K562 (cell line): ENCODE data around the gene TGFB2. TPM values are rescaled to one million over a fixed set of nuclear protein-coding genes. Genes with fewer than 3 reads are reported as not detected.

ENCODE experiments used
- CREB3 ChIP-seq: fragments of 450-650 bp; conservative IDR thresholded peaks from 2 replicates; pipeline ENCODE4 v1.6.1; 2016; ENCODE audit warnings: missing genetic modification characterization, low read depth, mild to moderate bottlenecking, missing compliant biosample characterization, moderate library complexity
- DPF2 ChIP-seq: fragments of 450-650 bp; IDR thresholded peaks from 2 replicates; pipeline ENCODE4 v1.6.1; 2016
- GMEB1 ChIP-seq: fragments of 250-450 bp; sonication (Bioruptor Pico); IDR thresholded peaks from 2 replicates; pipeline ENCODE4 v1.4.0; 2020; ENCODE audit warnings: mild to moderate bottlenecking
- NCOA4 ChIP-seq: fragments of 450-650 bp; IDR thresholded peaks from 2 replicates; pipeline ENCODE4 v1.6.1; 2018; ENCODE audit warnings: mild to moderate bottlenecking; ENCODE audit not compliant: partially characterized antibody
- NFYB ChIP-seq: IDR thresholded peaks from 2 replicates; pipeline ENCODE4 v1.6.1; 2011; ENCODE audit warnings: mild to moderate bottlenecking, moderate library complexity; ENCODE audit not compliant: insufficient read length; ENCODE audit errors: extremely low read depth
- NR2C2 ChIP-seq, 2 experiments: fragments of 200-800 bp in 1 of 2; sonication (Bioruptor generic) in 1 of 2; sonication (generic) in 1 of 2; formaldehyde crosslinking in 1 of 2; IDR thresholded peaks; 2 replicates each; pipeline versions ENCODE4 v1.6.1 to v1.8.0; 2016 to 2022; ENCODE audit warnings: mild to moderate bottlenecking in 1 of 2, missing compliant biosample characterization in 1 of 2, missing genetic modification characterization in 1 of 2, missing genetic modification reagents in 1 of 2
- POLR2B ChIP-seq: fragments of 450-650 bp; IDR thresholded peaks from 2 replicates; pipeline ENCODE4 v1.6.1; 2018; ENCODE audit warnings: low read depth; ENCODE audit not compliant: partially characterized antibody
- RBM34 ChIP-seq: fragments of 200-400 bp; formaldehyde crosslinking; IDR thresholded peaks from 2 replicates; pipeline ENCODE4 v1.6.1; 2018; ENCODE audit warnings: low read length, borderline replicate concordance; ENCODE audit not compliant: insufficient read depth
- ZNF280A ChIP-seq: fragments of 450-650 bp; IDR thresholded peaks from 2 replicates; pipeline ENCODE4 v1.6.1; 2018; ENCODE audit warnings: mild to moderate bottlenecking, low read depth; ENCODE audit not compliant: partially characterized antibody
- ZNF347 ChIP-seq: fragments of 450-650 bp; formaldehyde crosslinking; IDR thresholded peaks from 2 replicates; pipeline ENCODE4 v1.4.0; 2020; ENCODE audit warnings: low read depth, mild to moderate bottlenecking, moderate library complexity
- ZNF407 ChIP-seq: fragments of 450-650 bp; IDR thresholded peaks from 2 replicates; pipeline ENCODE4 v1.6.1; 2016; ENCODE audit warnings: low read depth
- ZNF589 ChIP-seq: fragments of 200-800 bp; sonication (Bioruptor generic); IDR thresholded peaks from 2 replicates; pipeline ENCODE4 v1.6.1; 2016; ENCODE audit warnings: low read depth, missing genetic modification characterization, missing compliant biosample characterization
- ZNF766 ChIP-seq: fragments of 200-800 bp; sonication (Bioruptor generic); conservative IDR thresholded peaks from 2 replicates; pipeline ENCODE4 v1.6.1; 2016; ENCODE audit warnings: missing genetic modification characterization, missing compliant biosample characterization
- polyA plus RNA-seq, 8 experiments: library from polyadenylated mRNA; depleted of rRNA in 4 of 8; stranded (reverse) in 5 of 8; unstranded in 3 of 8; fragments of >200 nt; fragmentation: Nextera tagmentation in 2 of 8; fragmentation: Illumina TruSeq in 1 of 8; extraction: Ambion mirVana in 2 of 8; extraction: Trizol in 1 of 8; gene quantifications; 2 replicates each; pipeline versions ENCODE4 v1.2.1 to v1.2.3, GENCODE V29; 2011 to 2014; ENCODE audit warnings: inconsistent platforms in 1 of 8, missing spikeins in 1 of 8
- total RNA-seq, 7 experiments: library from RNA; depleted of rRNA in 6 of 7; stranded (reverse); fragments of >200 nt in 6 of 7; fragmentation: Illumina TruSeq in 2 of 7; extraction: Trizol in 2 of 7; gene quantifications; 2 replicates each; pipeline versions ENCODE4 v1.2.1 to v1.2.3, GENCODE V29; 2011 to 2021; ENCODE audit warnings: low replicate concordance in 1 of 7

Gene TGFB2
- total and polyA plus RNA-seq, 9 of the 15 experiments (the other 6 are each of a cell fraction or from before 2014, with no cell fraction given), result 0.03 to 0.41 (median 0.11) TPM; not detected in 3

GRCh38 chr1:218304281-218305039 lies 40.7 kb upstream of the TGFB2 start (continued):
- TF ChIP-seq ZNF407 (no peak), ZNF347 (CRISPR knock-in tag) (no peak), ZNF766 (peak; percentile 75), GMEB1 (CRISPR knock-in tag) (0 out of 2 replicates have a peak, but pooled peaks have one; percentile 20), NR2C2 (CRISPR knock-in tag; IDR thresholded peaks at IDR 0.05) (no peak), NR2C2 (tag; IDR thresholded peaks at IDR 0.05) (0 out of 2 replicates have a peak, but pooled peaks have one; percentile 32), POLR2B (no peak), NCOA4 (no peak), RBM34 (no peak), ZNF589 (CRISPR knock-in tag) (0 out of 2 replicates have a peak, but pooled peaks have one; percentile 25), NFYB (no peak), ZNF280A (no peak), DPF2 (peak; percentile 92), CREB3 (tag) (no peak)
